ENCODE results near the gene NFASC.
A peak's percentile ranks its signal among the peaks of the same experiment; 100 is the strongest.

NFASC gene

GRCh38 chr1:204887846-204888245, 17.2 kb downstream of the NFASC start:
- Histone ChIP-seq H2AFZ (ENCODE audit: low read depth, low read length) (no peak overlapping the region), H3K4me3 (ENCODE audit: low read length) (no peak overlapping the region), H3K4me1 (ENCODE audit: low read length) (peaks cover 41% of the 10 kb centered on the region), H3K9ac (ENCODE audit: low read length) (no peak overlapping the region), H3K27me3 (ENCODE audit: low read depth, low read length) (0 out of 2 replicates have a peak, but pooled peaks cover 7% of the 10 kb centered on the region), H3K36me3 (replicated peaks; ENCODE audit: low read depth, low read length) (no peaks in the 10 kb centered on the region), H4K20me1 (ENCODE audit: insufficient read depth, low read length) (no peaks in the 10 kb centered on the region), H3K4me2 (ENCODE audit: low read length) (no peak overlapping the region), H3K27ac (ENCODE audit: low read length) (no peak overlapping the region), H3K79me2 (ENCODE audit: low read length) (no peaks in the 10 kb centered on the region), H3K9me3 (ENCODE audit: insufficient read depth, low read length) (no peaks in the 10 kb centered on the region)
- TF ChIP-seq EZH2phosphoT487 (IDR thresholded peaks at IDR 0.05; ENCODE audit: low read depth) (no peak), CTCF (IDR thresholded peaks at IDR 0.05; ENCODE audit: low read depth, low read length) (no peak)

- no peak overlapping the region for H3K4me2 ChIP-seq (ENCODE audit: low read length)
- H3K9ac ChIP-seq (ENCODE audit: low read length): no peak overlapping the region
- TF ChIP-seq EZH2phosphoT487 (IDR thresholded peaks at IDR 0.05; ENCODE audit: low read depth): no peak
- no peaks in the 10 kb centered on the region for H3K36me3 ChIP-seq (replicated peaks; ENCODE audit: low read depth, low read length)
- no peak overlapping the region for H2AFZ ChIP-seq (ENCODE audit: low read depth, low read length)
- H4K20me1 ChIP-seq (ENCODE audit: insufficient read depth, low read length): no peaks in the 10 kb centered on the region
- 0 out of 2 replicates have a peak, but pooled peaks cover 7% of the 10 kb centered on the region for H3K27me3 ChIP-seq (ENCODE audit: low read depth, low read length)
- no peak overlapping the region for H3K4me3 ChIP-seq (ENCODE audit: low read length)
- no peaks in the 10 kb centered on the region for H3K79me2 ChIP-seq (ENCODE audit: low read length)
- no peaks in the 10 kb centered on the region for H3K9me3 ChIP-seq (ENCODE audit: insufficient read depth, low read length)
- peaks cover 41% of the 10 kb centered on the region for H3K4me1 ChIP-seq (ENCODE audit: low read length)
- no peak overlapping the region for H3K27ac ChIP-seq (ENCODE audit: low read length)
Measured at GRCh38 chr1:204888294-204888693, 17.6 kb downstream of the NFASC start.

GRCh38 chr1:204889681-204890383, 19.2 kb downstream of the NFASC start:
- H3K9me3 ChIP-seq (ENCODE audit: insufficient read depth, low read length): no peaks in the 10 kb centered on the region
- H3K36me3 ChIP-seq (replicated peaks; ENCODE audit: low read depth, low read length): no peaks in the 10 kb centered on the region
- peak overlapping the region; percentile 2; the same call in 1 of the 2 replicates for H3K9ac ChIP-seq (ENCODE audit: low read length)
- peak overlapping the region; percentile 38 for H3K4me3 ChIP-seq (ENCODE audit: low read length)
- H3K79me2 ChIP-seq (ENCODE audit: low read length): no peaks in the 10 kb centered on the region
- TF ChIP-seq EZH2phosphoT487 (IDR thresholded peaks at IDR 0.05; ENCODE audit: low read depth) (no peak), CTCF (IDR thresholded peaks at IDR 0.05; ENCODE audit: low read depth, low read length) (no peak)
- H4K20me1 ChIP-seq (ENCODE audit: insufficient read depth, low read length): no peaks in the 10 kb centered on the region
- peak overlapping the region; percentile 71 for H3K27ac ChIP-seq (ENCODE audit: low read length)
- peak overlapping the region; percentile 67 for H3K4me2 ChIP-seq (ENCODE audit: low read length)
- 0 out of 2 replicates have a peak, but pooled peaks cover 10% of the 10 kb centered on the region for H3K27me3 ChIP-seq (ENCODE audit: low read depth, low read length)
- peaks cover 41% of the 10 kb centered on the region for H3K4me1 ChIP-seq (ENCODE audit: low read length)
- peak overlapping the region; percentile 1; the same call in 1 of the 2 replicates for H2AFZ ChIP-seq (ENCODE audit: low read depth, low read length)

GRCh38 chr1:204891860-204892259, 21.2 kb downstream of the NFASC start:
- Histone ChIP-seq H2AFZ (ENCODE audit: low read depth, low read length) (no peak overlapping the region), H3K4me2 (ENCODE audit: low read length) (no peak overlapping the region), H3K9me3 (ENCODE audit: insufficient read depth, low read length) (no peaks in the 10 kb centered on the region), H4K20me1 (ENCODE audit: insufficient read depth, low read length) (no peaks in the 10 kb centered on the region), H3K4me1 (ENCODE audit: low read length) (peaks cover 41% of the 10 kb centered on the region), H3K27me3 (ENCODE audit: low read depth, low read length) (peaks cover 16% of the 10 kb centered on the region; the same call in 1 of the 2 replicates), H3K36me3 (replicated peaks; ENCODE audit: low read depth, low read length) (no peaks in the 10 kb centered on the region), H3K9ac (ENCODE audit: low read length) (no peak overlapping the region), H3K27ac (ENCODE audit: low read length) (no peak overlapping the region), H3K79me2 (ENCODE audit: low read length) (no peaks in the 10 kb centered on the region), H3K4me3 (ENCODE audit: low read length) (no peak overlapping the region)
- TF ChIP-seq EZH2phosphoT487 (IDR thresholded peaks at IDR 0.05; ENCODE audit: low read depth) (no peak), CTCF (IDR thresholded peaks at IDR 0.05; ENCODE audit: low read depth, low read length) (no peak)
